GM18858 (cell line): ENCODE measurements around the gene TMEM184A.

ENCODE experiments used
- ATAC-seq: cut with Tn5 transposase; IDR thresholded peaks from one replicate; pipeline ENCODE4 v1.9.1; 2021; ENCODE audit not compliant: unreplicated experiment

TMEM184A gene

GRCh38 chr7:1569016-1569415 lies 13.0 kb upstream of the TMEM184A start:
- ATAC-seq, result no peak

GRCh38 chr7:1567896-1568510 lies 12.0 kb upstream of the TMEM184A start:
- ATAC-seq, result no peak

- ATAC-seq, result no peak
These were observed 11.2 kb upstream of the TMEM184A start for GRCh38 chr7:1567049-1567771.

GRCh38 chr7:1566687-1567048 lies 10.7 kb upstream of the TMEM184A start:
- no peak for ATAC-seq

GRCh38 chr7:1564603-1565022 lies 8.6 kb upstream of the TMEM184A start:
- no peak for ATAC-seq

GRCh38 chr7:1563981-1564602 lies 8.1 kb upstream of the TMEM184A start:
- ATAC-seq, result no peak

- no peak for ATAC-seq
These were observed 6.6 kb upstream of the TMEM184A start for GRCh38 chr7:1562597-1563051.

GRCh38 chr7:1562116-1562515 lies 6.1 kb upstream of the TMEM184A start:
- no peak for ATAC-seq

GRCh38 chr7:1561036-1561940 lies 5.3 kb upstream of the TMEM184A start:
- ATAC-seq, result no peak

GRCh38 chr7:1560620-1561031 lies 4.6 kb upstream of the TMEM184A start:
- no peak for ATAC-seq

GRCh38 chr7:1559626-1560590 lies 3.9 kb upstream of the TMEM184A start:
- ATAC-seq, result no peak

- ATAC-seq, result no peak
These were observed 3.0 kb upstream of the TMEM184A start for GRCh38 chr7:1558841-1559625.

GRCh38 chr7:1558181-1558811 lies 2.3 kb upstream of the TMEM184A start:
- no peak for ATAC-seq

GRCh38 chr7:1557771-1558170 lies 1.8 kb upstream of the TMEM184A start:
- no peak for ATAC-seq

- ATAC-seq, result no peak
These were observed 1.0 kb upstream of the TMEM184A start for GRCh38 chr7:1557006-1557405.

- no peak for ATAC-seq
These were observed 776 bp downstream of the TMEM184A start for GRCh38 chr7:1555046-1555812.

GRCh38 chr7:1554333-1555045 lies 1.5 kb downstream of the TMEM184A start:
- no peak for ATAC-seq
